DOHH2 (cell line): Measurements from ENCODE around the gene CRIP3.

Experiments used
- H3F3A ChIP-seq: fragments of 200-600 bp; sonication (generic), shearing (Covaris generic); 2 replicates; pipeline ENCODE4 v1.6.0; 2016; ENCODE audit warnings: antibody characterized with exemption, mild to moderate bottlenecking; ENCODE audit not compliant: control insufficient read depth, insufficient read depth
- H3K27ac ChIP-seq: fragments of 200-600 bp; sonication (generic); 2 replicates; pipeline ENCODE4 v1.5.1; 2014; ENCODE audit warnings: low read depth, mild to moderate bottlenecking, low read length, moderate library complexity
- H3K27me3 ChIP-seq: fragments of 200-600 bp; sonication (generic); 2 replicates; pipeline ENCODE4 v1.6.1; 2014; ENCODE audit warnings: mild to moderate bottlenecking, low read length, mixed read lengths; ENCODE audit not compliant: control insufficient read depth
- H3K36me3 ChIP-seq: fragments of 200-600 bp; sonication (generic); 2 replicates; pipeline ENCODE4 v1.6.1; 2014; ENCODE audit warnings: mild to moderate bottlenecking, low read length, moderate library complexity, mixed read lengths; ENCODE audit not compliant: control insufficient read depth
- H3K4me1 ChIP-seq: fragments of 200-600 bp; sonication (generic); 2 replicates; pipeline ENCODE4 v1.6.1; 2014; ENCODE audit warnings: mild to moderate bottlenecking, low read length, mixed read lengths; ENCODE audit not compliant: control insufficient read depth
- H3K4me2 ChIP-seq: fragments of 200-600 bp; sonication (generic); 2 replicates; pipeline ENCODE4 v1.6.0; 2014; ENCODE audit warnings: mild to moderate bottlenecking, low read length, moderate library complexity
- H3K4me3 ChIP-seq: fragments of 200-600 bp; sonication (generic); 2 replicates; pipeline ENCODE4 v1.5.1; 2014; ENCODE audit warnings: mild to moderate bottlenecking, low read length, mixed read lengths
- H3K79me2 ChIP-seq: fragments of 200-600 bp; sonication (generic); 2 replicates; pipeline ENCODE4 v1.6.1; 2014; ENCODE audit warnings: mild to moderate bottlenecking, low read length, mixed read lengths; ENCODE audit not compliant: control insufficient read depth
- H3K9me2 ChIP-seq: fragments of 200-600 bp; sonication (generic); replicated peaks from 2 replicates; pipeline ENCODE4 v1.6.1; 2014; ENCODE audit warnings: mild to moderate bottlenecking, low read length, mixed read lengths; ENCODE audit not compliant: control insufficient read depth
- H3K9me3 ChIP-seq: fragments of 200-600 bp; sonication (generic); 2 replicates; pipeline ENCODE4 v1.6.1; 2014; ENCODE audit warnings: antibody characterized with exemption, low read length, mixed read lengths; ENCODE audit not compliant: control insufficient read depth, insufficient read depth
- H4K20me1 ChIP-seq: fragments of 200-600 bp; sonication (generic); 2 replicates; pipeline ENCODE4 v1.6.0; 2014; ENCODE audit warnings: low read depth, mild to moderate bottlenecking, antibody characterized with exemption, low read length, moderate library complexity; ENCODE audit not compliant: control insufficient read depth, insufficient read depth
- EZH2phosphoT487 ChIP-seq: fragments of 200-600 bp; sonication (generic); IDR thresholded peaks from 2 replicates; pipeline ENCODE4 v1.6.1; 2017; ENCODE audit warnings: borderline replicate concordance, mild to moderate bottlenecking, antibody characterized with exemption, low read length, moderate library complexity, mixed read lengths
- TF ChIP-seq, protein P1 (sequence below): fragments of 200-600 bp; sonication (generic); IDR thresholded peaks from one replicate; pipeline ENCODE4 v1.5.1; 2014; ENCODE audit warnings: antibody characterized with exemption, mild to moderate bottlenecking, low read depth, low read length; ENCODE audit not compliant: poor library complexity, severe bottlenecking

The CRIP3 gene

DNA sequence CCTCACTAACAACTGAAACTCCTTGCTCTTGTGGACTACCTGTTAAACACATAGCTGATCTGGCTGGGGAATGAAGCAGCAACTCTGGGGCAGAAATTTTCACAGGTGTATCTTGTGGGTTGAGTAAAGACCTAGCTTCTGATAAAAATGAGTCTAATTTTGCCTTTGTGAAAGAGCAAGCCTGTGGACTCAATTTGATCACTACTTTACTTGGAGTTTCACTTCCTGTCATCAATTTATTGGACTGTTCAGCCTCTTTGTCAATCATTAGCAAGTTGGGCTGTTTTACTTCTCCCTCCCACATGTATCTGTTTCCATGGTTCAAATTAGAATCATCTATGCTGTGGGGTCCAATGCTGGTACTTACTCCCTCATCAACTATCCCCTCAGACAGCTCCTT, 29.6 kb upstream of the CRIP3 start:
- H3K27me3 ChIP-seq: no peaks in the 10 kb centered on the region
- peaks cover 42% of the 10 kb centered on the region for H3F3A ChIP-seq
- peaks cover 32% of the 10 kb centered on the region for H3K79me2 ChIP-seq
- no peak overlapping the region for H3K4me3 ChIP-seq
- H3K4me2 ChIP-seq: no peak overlapping the region
- peaks cover 13% of the 10 kb centered on the region; the same call in 1 of the 2 replicates for H4K20me1 ChIP-seq
- no peaks in the 10 kb centered on the region for H3K9me2 ChIP-seq
- peaks cover 23% of the 10 kb centered on the region for H3K4me1 ChIP-seq
- no peak overlapping the region for H3K27ac ChIP-seq
- peaks cover 96% of the 10 kb centered on the region for H3K36me3 ChIP-seq
- TF ChIP-seq, protein P1, sequence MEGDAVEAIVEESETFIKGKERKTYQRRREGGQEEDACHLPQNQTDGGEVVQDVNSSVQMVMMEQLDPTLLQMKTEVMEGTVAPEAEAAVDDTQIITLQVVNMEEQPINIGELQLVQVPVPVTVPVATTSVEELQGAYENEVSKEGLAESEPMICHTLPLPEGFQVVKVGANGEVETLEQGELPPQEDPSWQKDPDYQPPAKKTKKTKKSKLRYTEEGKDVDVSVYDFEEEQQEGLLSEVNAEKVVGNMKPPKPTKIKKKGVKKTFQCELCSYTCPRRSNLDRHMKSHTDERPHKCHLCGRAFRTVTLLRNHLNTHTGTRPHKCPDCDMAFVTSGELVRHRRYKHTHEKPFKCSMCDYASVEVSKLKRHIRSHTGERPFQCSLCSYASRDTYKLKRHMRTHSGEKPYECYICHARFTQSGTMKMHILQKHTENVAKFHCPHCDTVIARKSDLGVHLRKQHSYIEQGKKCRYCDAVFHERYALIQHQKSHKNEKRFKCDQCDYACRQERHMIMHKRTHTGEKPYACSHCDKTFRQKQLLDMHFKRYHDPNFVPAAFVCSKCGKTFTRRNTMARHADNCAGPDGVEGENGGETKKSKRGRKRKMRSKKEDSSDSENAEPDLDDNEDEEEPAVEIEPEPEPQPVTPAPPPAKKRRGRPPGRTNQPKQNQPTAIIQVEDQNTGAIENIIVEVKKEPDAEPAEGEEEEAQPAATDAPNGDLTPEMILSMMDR: no peak
- no peak for TF ChIP-seq EZH2phosphoT487
- H3K9me3 ChIP-seq: no peaks in the 10 kb centered on the region

DNA sequence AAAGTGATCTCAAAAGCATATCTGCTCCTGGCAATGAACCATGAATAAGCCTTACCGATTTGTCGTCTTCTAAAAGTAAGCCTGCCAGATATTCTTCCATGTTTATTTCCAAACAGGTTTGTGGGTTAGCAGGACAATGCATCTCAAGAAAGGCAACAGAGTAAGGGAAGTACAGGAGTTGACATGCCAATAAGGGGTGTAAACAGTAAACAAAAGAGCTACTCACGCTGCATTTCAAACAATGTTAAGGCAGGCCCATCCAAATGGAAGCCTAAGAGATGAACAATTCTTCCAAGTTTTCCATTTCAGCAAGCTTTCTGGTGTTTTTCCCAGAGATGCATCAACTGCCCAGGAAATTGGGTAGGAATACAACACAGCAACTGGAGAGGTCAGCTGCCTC, 27.8 kb upstream of the CRIP3 start:
- Histone ChIP-seq H3K9me2 (no peaks in the 10 kb centered on the region), H3K27me3 (no peaks in the 10 kb centered on the region), H3K4me2 (no peak overlapping the region), H4K20me1 (peaks cover 5% of the 10 kb centered on the region; the same call in 1 of the 2 replicates), H3F3A (peaks cover 53% of the 10 kb centered on the region), H3K79me2 (peaks cover 17% of the 10 kb centered on the region), H3K4me1 (peaks cover 23% of the 10 kb centered on the region), H3K4me3 (no peak overlapping the region), H3K9me3 (no peaks in the 10 kb centered on the region), H3K36me3 (peaks cover 92% of the 10 kb centered on the region), H3K27ac (no peak overlapping the region)
- TF ChIP-seq EZH2phosphoT487: no peak
- TF ChIP-seq, protein P1: no peak

GRCh38 chr6:43335469-43335868, 26.8 kb upstream of the CRIP3 start:
- H3K36me3 ChIP-seq: peaks cover 92% of the 10 kb centered on the region
- H3K4me3 ChIP-seq: no peak overlapping the region
- no peaks in the 10 kb centered on the region for H3K27me3 ChIP-seq
- H3K79me2 ChIP-seq: peaks cover 11% of the 10 kb centered on the region
- H3K9me3 ChIP-seq: no peaks in the 10 kb centered on the region
- H3K4me2 ChIP-seq: no peak overlapping the region
- peaks cover 53% of the 10 kb centered on the region for H3F3A ChIP-seq
- H3K9me2 ChIP-seq: no peaks in the 10 kb centered on the region
- no peak overlapping the region for H3K27ac ChIP-seq
- TF ChIP-seq, protein P1: no peak
- TF ChIP-seq EZH2phosphoT487: no peak
- peaks cover 23% of the 10 kb centered on the region for H3K4me1 ChIP-seq
- peaks cover 5% of the 10 kb centered on the region; the same call in 1 of the 2 replicates for H4K20me1 ChIP-seq
